HepG2 (cell line): ENCODE results near the gene BCL2L1. TPM values are rescaled to one million over a fixed set of nuclear protein-coding genes. Genes with fewer than 3 reads are reported as not detected.

Experiments
- AFF4 ChIP-seq: sonication (generic); formaldehyde crosslinking; IDR thresholded peaks from 2 replicates; pipeline ENCODE4 v1.4.0; 2020; ENCODE audit warnings: missing genetic modification reagents
- AGO2 ChIP-seq: fragments of 200-400 bp; formaldehyde crosslinking; optimal IDR thresholded peaks from 2 replicates; pipeline ENCODE3; 2017; ENCODE audit warnings: mild to moderate bottlenecking, low read depth, low read length, moderate library complexity
- BCL6 ChIP-seq: IDR thresholded peaks from 2 replicates; pipeline ENCODE4 v1.6.1; 2016; ENCODE audit warnings: missing genetic modification reagents, missing compliant biosample characterization
- DMTF1 ChIP-seq: sonication (generic); formaldehyde crosslinking; IDR thresholded peaks from 2 replicates; pipeline ENCODE4 v1.4.0; 2020; ENCODE audit warnings: mild to moderate bottlenecking, missing genetic modification reagents
- HBP1 ChIP-seq: IDR thresholded peaks from 2 replicates; pipeline ENCODE4 v1.6.1; 2016; ENCODE audit warnings: low read depth, control low read depth
- JUND ChIP-seq: sonication (generic); formaldehyde crosslinking; IDR thresholded peaks from 2 replicates; pipeline ENCODE4 v1.8.0; 2022; ENCODE audit warnings: mild to moderate bottlenecking, missing genetic modification reagents
- KDM2A ChIP-seq: sonication (generic); formaldehyde crosslinking; IDR thresholded peaks from 2 replicates; pipeline ENCODE4 v1.4.0; 2020; ENCODE audit warnings: low read depth, missing genetic modification reagents, borderline replicate concordance
- MBNL3 ChIP-seq: fragments of 250-450 bp; sonication (Bioruptor Pico); conservative IDR thresholded peaks from 2 replicates; pipeline ENCODE4 v1.8.0; 2022; ENCODE audit warnings: mild to moderate bottlenecking, inconsistent platforms
- MLX ChIP-seq: IDR thresholded peaks from 2 replicates; pipeline ENCODE4 v1.6.1; 2016
- MTERF4 ChIP-seq: sonication (generic); formaldehyde crosslinking; IDR thresholded peaks from 2 replicates; pipeline ENCODE4 v1.8.0; 2023; ENCODE audit warnings: mild to moderate bottlenecking, missing genetic modification reagents
- NCOA2 ChIP-seq: sonication (generic); formaldehyde crosslinking; IDR thresholded peaks from 2 replicates; pipeline ENCODE4 v1.8.0; 2022; ENCODE audit warnings: inconsistent platforms
- RFX3 ChIP-seq: IDR thresholded peaks from 2 replicates; pipeline ENCODE4 v1.6.1; 2016; ENCODE audit warnings: missing biosample characterization, missing genetic modification reagents
- STAG1 ChIP-seq: sonication (generic); formaldehyde crosslinking; IDR thresholded peaks from 2 replicates; pipeline ENCODE4 v1.4.0; 2020; ENCODE audit warnings: missing genetic modification reagents
- TCF7L2 ChIP-seq: IDR thresholded peaks from 2 replicates; pipeline ENCODE4 v1.6.1; 2011; ENCODE audit warnings: mild to moderate bottlenecking, low read depth, low read length, moderate library complexity
- ZNF879 ChIP-seq: sonication (generic); formaldehyde crosslinking; IDR thresholded peaks from 2 replicates; pipeline ENCODE4 v1.8.1; 2023; ENCODE audit warnings: missing genetic modification reagents
- polyA plus RNA-seq, 8 experiments: library from polyadenylated mRNA; depleted of rRNA in 3 of 8; stranded (reverse) in 7 of 8; unstranded in 1 of 8; fragments of >200 nt; fragmentation: Illumina TruSeq in 4 of 8; extraction: Trizol in 4 of 8; gene quantifications; 2 replicates each; pipeline versions ENCODE4 v1.2.1 to v1.2.3, GENCODE V29; 2011 to 2016; ENCODE audit warnings: low read depth in 4 of 8, missing spikeins in 1 of 8, mixed read lengths in 1 of 8; ENCODE audit not compliant: insufficient read depth in 1 of 8
- total RNA-seq, 5 experiments: library from RNA; depleted of rRNA; stranded (reverse); fragments of >200 nt; fragmentation: Illumina TruSeq; extraction: Trizol; gene quantifications; 2 replicates each; pipeline ENCODE4 v1.2.3, GENCODE V29; 2016; ENCODE audit warnings: low read depth in 1 of 5

Gene BCL2L1
- total and polyA plus RNA-seq, 2 of the 13 experiments (the other 11 are each of a cell fraction or from before 2014, with no cell fraction given) = 164 to 258 TPM

- TF ChIP-seq AFF4 (CRISPR knock-in tag) (no peak), STAG1 (CRISPR knock-in tag) (no peak), NCOA2 (CRISPR knock-in tag) (peak; percentile 31; the same call in 1 of the 2 replicates), MBNL3 (CRISPR knock-in tag) (no peak), RFX3 (no peak), JUND (CRISPR knock-in tag) (no peak), BCL6 (CRISPR knock-in tag) (no peak), MTERF4 (CRISPR knock-in tag) (0 out of 2 replicates have a peak, but pooled peaks have one; percentile 14), KDM2A (CRISPR knock-in tag) (no peak), HBP1 (CRISPR knock-in tag) (no peak), ZNF879 (CRISPR knock-in tag) (no peak), TCF7L2 (no peak), AGO2 (no peak), DMTF1 (CRISPR knock-in tag) (0 out of 2 replicates have a peak, but pooled peaks have one; percentile 6), MLX (CRISPR knock-in tag) (no peak)
These were observed 60.3 kb downstream of the BCL2L1 start (continued) for GRCh38 chr20:31662372-31662854.
